Loucy (cell line): ENCODE measurements around the gene ZBTB16.

Experiments used
- H2AFZ ChIP-seq: fragments of 200-600 bp; sonication (generic); 2 replicates; pipeline ENCODE4 v1.6.0; 2016; ENCODE audit warnings: antibody characterized with exemption, mild to moderate bottlenecking, low read length, moderate library complexity
- H3F3A ChIP-seq: fragments of 200-600 bp; 2 replicates; pipeline ENCODE4 v1.6.0; 2016; ENCODE audit warnings: antibody characterized with exemption, low read depth, mild to moderate bottlenecking
- H3K27me3 ChIP-seq: fragments of 200-600 bp; sonication (generic); 2 replicates; pipeline ENCODE4 v1.6.1; 2014; ENCODE audit warnings: low read length, mild to moderate bottlenecking; ENCODE audit not compliant: insufficient read depth, poor library complexity, severe bottlenecking
- H3K36me3 ChIP-seq: fragments of 200-600 bp; sonication (generic); 2 replicates; pipeline ENCODE4 v1.6.1; 2016; ENCODE audit warnings: low read length; ENCODE audit not compliant: insufficient read depth
- H3K4me1 ChIP-seq: fragments of 200-600 bp; sonication (generic); 2 replicates; pipeline ENCODE4 v1.5.1; 2014; ENCODE audit warnings: low read length, mild to moderate bottlenecking; ENCODE audit not compliant: insufficient read depth, poor library complexity, severe bottlenecking
- H3K4me2 ChIP-seq: fragments of 200-600 bp; sonication (generic); 2 replicates; pipeline ENCODE4 v1.6.0; 2014; ENCODE audit warnings: antibody characterized with exemption, low read length, low read depth, mild to moderate bottlenecking; ENCODE audit not compliant: poor library complexity, severe bottlenecking
- H3K4me3 ChIP-seq: fragments of 200-600 bp; sonication (generic); 2 replicates; pipeline ENCODE4 v1.5.1; 2014; ENCODE audit warnings: low read length, mild to moderate bottlenecking, mixed read lengths; ENCODE audit not compliant: poor library complexity, severe bottlenecking
- H3K79me2 ChIP-seq: fragments of 200-600 bp; sonication (generic); 2 replicates; pipeline ENCODE4 v1.6.1; 2014; ENCODE audit warnings: low read length; ENCODE audit not compliant: insufficient read depth
- H3K9ac ChIP-seq: fragments of 200-600 bp; sonication (generic); 2 replicates; pipeline ENCODE4 v1.6.0; 2014; ENCODE audit warnings: mild to moderate bottlenecking, low read depth, low read length, moderate library complexity; ENCODE audit not compliant: poor library complexity, severe bottlenecking
- H3K9me2 ChIP-seq: fragments of 200-600 bp; sonication (generic); replicated peaks from 2 replicates; pipeline ENCODE4 v1.6.1; 2016; ENCODE audit warnings: low read depth, low read length, mixed read lengths
- H3K9me3 ChIP-seq: fragments of 200-600 bp; sonication (generic); 2 replicates; pipeline ENCODE4 v1.6.1; 2014; ENCODE audit warnings: mild to moderate bottlenecking, antibody characterized with exemption, low read length, low read depth; ENCODE audit not compliant: insufficient read depth
- H4K20me1 ChIP-seq: fragments of 200-600 bp; sonication (generic); 2 replicates; pipeline ENCODE4 v1.6.0; 2014; ENCODE audit warnings: antibody characterized with exemption, low read length, mild to moderate bottlenecking; ENCODE audit not compliant: insufficient read depth, poor library complexity, severe bottlenecking
- EZH2phosphoT487 ChIP-seq: fragments of 200-600 bp; IDR thresholded peaks from 2 replicates; pipeline ENCODE4 v1.6.1; 2018; ENCODE audit warnings: antibody characterized with exemption, mild to moderate bottlenecking, moderate library complexity, borderline replicate concordance
- TF ChIP-seq, protein P1 (sequence below): fragments of 200-600 bp; sonication (generic); conservative IDR thresholded peaks from 2 replicates; pipeline ENCODE4 v1.5.1; 2014; ENCODE audit warnings: mild to moderate bottlenecking, antibody characterized with exemption, low read length

ZBTB16 gene

GRCh38 chr11:114036958-114037357 lies 22.6 kb upstream of the ZBTB16 start:
- Histone ChIP-seq H3K4me2 (no peak overlapping the region), H3K4me1 (no peaks in the 10 kb centered on the region)

GRCh38 chr11:114039551-114039950 lies 20.0 kb upstream of the ZBTB16 start:
- TF ChIP-seq, protein P1, sequence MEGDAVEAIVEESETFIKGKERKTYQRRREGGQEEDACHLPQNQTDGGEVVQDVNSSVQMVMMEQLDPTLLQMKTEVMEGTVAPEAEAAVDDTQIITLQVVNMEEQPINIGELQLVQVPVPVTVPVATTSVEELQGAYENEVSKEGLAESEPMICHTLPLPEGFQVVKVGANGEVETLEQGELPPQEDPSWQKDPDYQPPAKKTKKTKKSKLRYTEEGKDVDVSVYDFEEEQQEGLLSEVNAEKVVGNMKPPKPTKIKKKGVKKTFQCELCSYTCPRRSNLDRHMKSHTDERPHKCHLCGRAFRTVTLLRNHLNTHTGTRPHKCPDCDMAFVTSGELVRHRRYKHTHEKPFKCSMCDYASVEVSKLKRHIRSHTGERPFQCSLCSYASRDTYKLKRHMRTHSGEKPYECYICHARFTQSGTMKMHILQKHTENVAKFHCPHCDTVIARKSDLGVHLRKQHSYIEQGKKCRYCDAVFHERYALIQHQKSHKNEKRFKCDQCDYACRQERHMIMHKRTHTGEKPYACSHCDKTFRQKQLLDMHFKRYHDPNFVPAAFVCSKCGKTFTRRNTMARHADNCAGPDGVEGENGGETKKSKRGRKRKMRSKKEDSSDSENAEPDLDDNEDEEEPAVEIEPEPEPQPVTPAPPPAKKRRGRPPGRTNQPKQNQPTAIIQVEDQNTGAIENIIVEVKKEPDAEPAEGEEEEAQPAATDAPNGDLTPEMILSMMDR, result no peak
- TF ChIP-seq EZH2phosphoT487, result no peak
- Histone ChIP-seq H3F3A (no peaks in the 10 kb centered on the region), H3K36me3 (no peaks in the 10 kb centered on the region), H3K4me2 (no peak overlapping the region), H3K9ac (no peak overlapping the region), H3K4me1 (peaks cover 5% of the 10 kb centered on the region), H3K4me3 (no peak overlapping the region), H2AFZ (no peak overlapping the region), H3K79me2 (no peaks in the 10 kb centered on the region), H3K9me2 (no peaks in the 10 kb centered on the region), H3K9me3 (no peaks in the 10 kb centered on the region), H3K27me3 (no peaks in the 10 kb centered on the region), H4K20me1 (no peaks in the 10 kb centered on the region)

More at GRCh38 chr11:114036958-114037357, 22.6 kb upstream of the ZBTB16 start:
- no peak for TF ChIP-seq EZH2phosphoT487
- TF ChIP-seq, protein P1, result no peak
- Histone ChIP-seq H3F3A (no peaks in the 10 kb centered on the region), H3K9me3 (no peaks in the 10 kb centered on the region), H3K79me2 (no peaks in the 10 kb centered on the region), H3K36me3 (no peaks in the 10 kb centered on the region), H4K20me1 (no peaks in the 10 kb centered on the region), H2AFZ (no peak overlapping the region), H3K4me3 (no peak overlapping the region), H3K9ac (no peak overlapping the region), H3K9me2 (no peaks in the 10 kb centered on the region), H3K27me3 (no peaks in the 10 kb centered on the region)

- H3K9ac ChIP-seq, result no peak overlapping the region
- no peaks in the 10 kb centered on the region for H3K27me3 ChIP-seq
- H3K9me3 ChIP-seq, result no peaks in the 10 kb centered on the region
- no peak overlapping the region for H3K4me2 ChIP-seq
- no peaks in the 10 kb centered on the region for H3F3A ChIP-seq
- H3K9me2 ChIP-seq, result no peaks in the 10 kb centered on the region
- peaks cover 9% of the 10 kb centered on the region for H3K4me1 ChIP-seq
- no peaks in the 10 kb centered on the region for H3K79me2 ChIP-seq
- H2AFZ ChIP-seq, result 0 out of 2 replicates have a peak overlapping the region, but pooled peaks have one; percentile 36
- TF ChIP-seq, protein P1, result no peak
- TF ChIP-seq EZH2phosphoT487, result no peak
- no peaks in the 10 kb centered on the region for H4K20me1 ChIP-seq
- H3K36me3 ChIP-seq, result no peaks in the 10 kb centered on the region
- no peak overlapping the region for H3K4me3 ChIP-seq
Observed at GRCh38 chr11:114040706-114041211, 18.8 kb upstream of the ZBTB16 start.
